HG03095 (cell line): ENCODE results near the gene KREMEN1.

ENCODE experiments used
- ATAC-seq: cut with Tn5 transposase; IDR thresholded peaks from one replicate; pipeline ENCODE4 v1.9.1; 2021; ENCODE audit warnings: moderate library complexity; ENCODE audit not compliant: unreplicated experiment

The KREMEN1 gene

DNA sequence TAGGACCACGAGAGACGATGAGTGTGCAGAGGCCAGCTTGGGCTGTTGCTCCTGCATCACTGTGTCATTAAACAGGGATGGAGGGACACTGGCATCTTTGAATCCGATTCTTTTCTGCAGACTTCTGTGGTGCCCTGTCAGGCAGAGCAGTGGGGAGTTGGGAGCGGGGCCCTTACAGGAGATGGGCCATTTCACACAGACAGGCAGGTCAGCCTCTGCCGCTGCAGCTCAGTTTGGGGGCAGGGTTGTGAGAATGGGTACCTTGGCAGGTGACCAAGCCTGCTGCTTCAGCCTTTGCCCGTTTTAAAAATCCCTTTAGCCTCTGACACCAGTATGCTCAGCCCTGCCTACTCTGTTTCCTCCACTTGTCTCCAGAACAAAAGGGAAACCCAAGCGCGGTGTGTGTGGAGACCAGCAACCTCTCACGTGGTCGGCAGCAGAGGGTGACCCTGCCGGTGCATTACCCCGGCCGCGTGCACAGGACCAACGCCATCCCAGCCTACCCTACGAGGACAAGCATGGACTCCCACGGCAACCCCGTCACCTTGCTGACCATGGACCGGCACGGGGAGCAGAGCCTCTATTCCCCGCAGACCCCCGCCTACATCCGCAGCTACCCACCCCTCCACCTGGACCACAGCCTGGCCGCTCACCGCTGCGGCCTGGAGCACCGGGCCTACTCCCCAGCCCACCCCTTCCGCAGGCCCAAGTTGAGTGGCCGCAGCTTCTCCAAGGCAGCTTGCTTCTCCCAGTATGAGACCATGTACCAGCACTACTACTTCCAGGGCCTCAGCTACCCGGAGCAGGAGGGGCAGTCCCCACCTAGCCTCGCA is 23.8 kb upstream of the KREMEN1 start:
- ATAC-seq: no peak

DNA sequence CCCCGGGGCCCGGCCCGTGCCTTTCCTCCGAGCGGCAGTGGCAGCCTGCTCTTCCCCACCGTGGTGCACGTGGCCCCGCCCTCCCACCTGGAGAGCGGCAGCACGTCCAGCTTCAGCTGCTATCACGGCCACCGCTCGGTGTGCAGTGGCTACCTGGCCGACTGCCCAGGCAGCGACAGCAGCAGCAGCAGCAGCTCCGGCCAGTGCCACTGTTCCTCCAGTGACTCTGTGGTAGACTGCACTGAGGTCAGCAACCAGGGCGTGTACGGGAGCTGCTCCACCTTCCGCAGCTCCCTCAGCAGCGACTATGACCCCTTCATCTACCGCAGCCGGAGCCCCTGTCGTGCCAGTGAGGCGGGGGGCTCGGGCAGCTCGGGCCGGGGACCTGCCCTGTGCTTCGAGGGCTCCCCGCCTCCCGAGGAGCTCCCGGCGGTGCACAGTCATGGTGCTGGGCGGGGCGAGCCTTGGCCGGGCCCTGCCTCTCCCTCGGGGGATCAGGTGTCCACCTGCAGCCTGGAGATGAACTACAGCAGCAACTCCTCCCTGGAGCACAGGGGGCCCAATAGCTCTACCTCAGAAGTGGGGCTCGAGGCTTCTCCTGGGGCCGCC is 23.1 kb upstream of the KREMEN1 start:
- no peak for ATAC-seq

DNA sequence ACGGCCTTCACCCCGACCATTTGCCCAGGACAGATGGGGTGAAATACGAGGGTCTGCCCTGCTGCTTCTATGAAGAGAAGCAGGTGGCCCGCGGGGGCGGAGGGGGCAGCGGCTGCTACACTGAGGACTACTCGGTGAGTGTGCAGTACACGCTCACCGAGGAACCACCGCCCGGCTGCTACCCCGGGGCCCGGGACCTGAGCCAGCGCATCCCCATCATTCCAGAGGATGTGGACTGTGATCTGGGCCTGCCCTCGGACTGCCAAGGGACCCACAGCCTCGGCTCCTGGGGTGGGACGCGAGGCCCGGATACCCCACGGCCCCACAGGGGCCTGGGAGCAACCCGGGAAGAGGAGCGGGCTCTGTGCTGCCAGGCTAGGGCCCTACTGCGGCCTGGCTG is 22.4 kb upstream of the KREMEN1 start:
- ATAC-seq: no peak

DNA sequence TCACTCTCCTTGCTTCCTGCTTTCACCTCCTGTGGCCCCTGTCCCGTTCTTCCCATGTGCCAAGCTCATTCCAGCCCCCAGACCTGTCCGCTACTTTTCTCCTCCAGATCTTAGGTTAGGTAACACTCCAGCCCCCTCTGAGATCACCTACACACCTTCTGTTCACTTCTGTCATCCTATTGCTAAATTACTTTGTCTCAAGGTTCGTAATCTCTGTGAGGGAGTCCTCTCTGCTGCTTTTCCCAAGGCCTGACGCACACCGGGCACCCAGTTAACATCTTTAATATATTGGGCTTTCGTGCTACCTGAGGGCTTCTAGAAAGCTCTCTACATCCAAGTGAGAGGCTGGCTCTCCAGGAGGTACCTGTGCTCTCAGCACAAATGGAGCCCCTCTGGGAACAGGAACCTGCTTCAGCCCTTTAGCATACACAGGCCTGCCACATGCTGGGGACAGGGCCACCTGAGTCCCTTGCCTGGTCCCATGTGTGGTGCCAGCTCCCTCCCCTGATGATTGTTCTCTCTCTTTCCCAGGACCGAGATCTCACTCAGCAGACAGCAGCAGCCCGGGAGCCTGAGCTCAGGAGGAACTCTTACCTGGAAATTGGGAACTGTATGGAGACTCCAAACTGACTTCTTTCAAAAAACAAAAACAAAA is 19.7 kb upstream of the KREMEN1 start:
- ATAC-seq: no peak

DNA sequence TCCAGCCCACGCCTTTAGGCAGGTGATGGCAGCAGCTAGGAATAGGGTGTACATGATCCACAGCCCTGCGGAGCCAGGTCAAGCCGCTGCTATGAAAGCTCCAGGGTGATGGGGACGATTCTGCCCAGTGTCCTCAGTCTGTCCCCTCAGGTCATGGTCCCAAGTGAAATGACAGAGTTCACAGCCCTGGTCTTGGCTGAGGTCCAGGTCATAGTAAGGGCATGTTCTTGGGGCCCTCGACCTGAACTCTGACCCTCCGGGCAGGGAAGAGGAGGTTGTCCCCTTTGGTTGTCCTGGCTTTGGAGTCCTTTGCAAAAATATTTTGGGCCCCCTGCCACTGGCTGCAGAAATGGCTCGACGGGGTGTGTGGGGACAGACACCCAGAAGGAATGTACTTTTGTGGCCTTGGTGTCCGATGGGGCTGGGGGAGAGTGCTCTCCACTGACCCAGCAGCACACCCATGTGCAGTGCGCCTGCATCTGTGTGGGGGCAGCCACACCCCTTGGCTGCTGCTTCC is 18.5 kb upstream of the KREMEN1 start:
- no peak for ATAC-seq

DNA sequence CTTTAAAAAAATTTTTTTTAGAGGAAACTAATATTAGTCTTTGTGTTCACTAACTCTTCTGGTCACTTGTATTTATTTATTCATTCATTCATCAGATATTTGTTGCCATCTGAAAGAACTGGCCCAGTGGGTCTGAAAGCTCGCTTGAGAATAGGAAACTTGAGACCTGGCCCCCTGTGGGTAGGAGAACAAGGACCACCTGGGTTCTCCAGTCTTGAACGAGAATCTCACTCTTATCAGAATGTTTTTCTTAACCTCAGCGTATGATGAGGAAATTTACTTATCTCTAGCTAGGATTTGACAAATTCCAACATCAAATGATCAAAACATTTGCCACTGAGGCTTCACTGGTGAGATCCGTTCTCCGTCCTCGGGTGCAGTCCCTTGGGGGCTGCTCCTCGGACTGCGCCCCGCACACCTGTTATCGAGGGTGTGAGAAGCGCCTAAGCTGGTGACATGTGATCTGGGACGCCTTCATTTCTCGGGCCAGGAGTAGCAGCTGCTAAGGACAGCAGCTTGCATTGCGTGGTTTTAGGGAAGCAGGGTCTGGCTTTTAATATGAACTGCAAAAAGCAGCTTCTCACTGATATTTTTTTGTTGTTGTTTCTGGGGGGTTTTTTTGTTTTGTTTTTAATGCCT is 17.5 kb upstream of the KREMEN1 start:
- no peak for ATAC-seq

DNA sequence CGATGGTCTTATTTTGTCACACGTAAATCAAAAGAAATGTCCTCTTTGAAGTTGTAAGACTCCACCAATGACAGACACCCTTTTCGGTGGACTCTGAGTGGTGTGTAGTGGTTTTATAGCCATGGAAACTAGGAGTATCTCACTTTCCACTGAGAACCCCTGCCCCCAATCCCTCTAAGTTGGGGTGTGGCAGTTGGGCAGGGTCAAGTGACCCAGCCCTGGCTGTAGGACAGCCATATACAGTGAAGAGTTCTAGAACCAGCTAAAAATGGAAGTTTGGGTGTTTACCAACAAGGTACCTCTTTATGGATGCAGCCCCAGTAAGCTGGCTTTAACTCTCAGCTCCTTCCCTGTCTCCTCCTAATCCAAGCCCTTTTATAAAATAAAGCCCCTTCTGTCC is 16.4 kb upstream of the KREMEN1 start:
- no peak for ATAC-seq

DNA sequence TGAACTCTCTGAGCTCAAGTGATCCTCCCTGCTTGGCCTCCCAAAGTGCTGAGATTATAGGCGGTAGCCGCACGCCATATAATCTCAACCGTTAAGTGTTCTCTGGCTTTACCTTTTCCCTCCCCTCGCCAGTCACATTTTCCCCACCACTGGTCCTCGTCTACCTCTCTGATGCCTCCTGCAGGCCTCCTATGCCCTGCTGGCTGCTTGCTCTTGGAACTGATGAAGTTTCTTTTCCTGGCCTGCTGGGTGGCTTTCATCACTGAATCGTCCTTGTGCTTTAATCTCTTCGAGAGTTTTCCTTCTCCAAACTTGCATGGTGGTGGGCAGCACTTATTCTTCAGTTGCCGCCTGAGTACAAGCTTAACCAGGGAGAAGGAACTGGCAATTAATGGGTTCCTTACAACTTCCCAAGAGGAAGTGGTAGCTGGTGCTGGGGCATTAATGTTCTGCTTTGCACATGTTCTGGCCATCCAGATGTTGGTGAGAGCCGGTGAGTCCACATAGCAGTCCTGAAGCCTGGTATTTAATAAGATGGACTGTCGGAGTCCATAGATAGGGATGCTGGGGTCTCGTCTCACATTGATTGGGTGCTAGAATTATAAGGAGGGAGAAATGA is 12.5 kb upstream of the KREMEN1 start:
- ATAC-seq: no peak

DNA sequence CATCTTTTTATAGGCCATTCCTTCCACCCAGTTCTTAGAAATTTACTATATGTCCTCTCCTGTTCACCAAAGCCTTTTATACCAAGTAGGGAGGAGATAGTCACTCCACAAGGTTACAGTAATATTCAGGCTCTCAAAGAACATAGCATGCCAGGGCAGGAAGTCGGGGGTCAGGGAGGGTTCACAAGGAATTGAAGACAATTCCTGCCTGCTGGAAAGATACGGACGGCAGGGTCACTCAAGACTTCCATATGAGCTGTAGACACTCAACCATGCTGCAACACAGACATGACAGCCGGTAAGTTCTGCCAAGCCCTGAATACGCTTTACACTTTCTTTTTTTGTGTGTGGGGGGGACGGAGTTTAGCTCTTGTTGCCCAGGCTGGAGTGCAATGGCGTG is 11.9 kb upstream of the KREMEN1 start:
- no peak for ATAC-seq

DNA sequence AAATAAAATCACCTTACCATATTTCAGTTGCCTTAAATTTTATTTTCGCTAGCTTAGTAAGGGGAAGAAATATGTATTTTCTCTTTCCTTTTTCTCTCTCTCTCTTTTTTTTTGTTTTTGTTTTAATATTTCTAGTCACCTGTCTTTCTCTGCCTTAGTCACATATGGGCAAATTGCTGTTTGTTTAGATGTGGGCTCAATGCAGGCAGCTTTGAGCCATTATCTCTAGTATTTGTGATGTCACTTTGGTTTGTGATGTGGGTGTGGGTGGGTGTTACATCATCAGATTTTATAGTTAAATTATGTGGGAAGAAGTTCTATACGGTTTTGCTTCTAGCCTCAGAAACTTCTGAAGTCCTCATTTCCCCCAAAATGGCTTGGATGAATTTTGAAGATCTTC is 11.1 kb upstream of the KREMEN1 start, which contains the start of gene C22orf31:
Gene C22orf31 (minus strand): TSS at position 59 of the 400 bp plus-strand sequence. CDS start 39 bp downstream, at position 20.
- no peak for ATAC-seq

DNA sequence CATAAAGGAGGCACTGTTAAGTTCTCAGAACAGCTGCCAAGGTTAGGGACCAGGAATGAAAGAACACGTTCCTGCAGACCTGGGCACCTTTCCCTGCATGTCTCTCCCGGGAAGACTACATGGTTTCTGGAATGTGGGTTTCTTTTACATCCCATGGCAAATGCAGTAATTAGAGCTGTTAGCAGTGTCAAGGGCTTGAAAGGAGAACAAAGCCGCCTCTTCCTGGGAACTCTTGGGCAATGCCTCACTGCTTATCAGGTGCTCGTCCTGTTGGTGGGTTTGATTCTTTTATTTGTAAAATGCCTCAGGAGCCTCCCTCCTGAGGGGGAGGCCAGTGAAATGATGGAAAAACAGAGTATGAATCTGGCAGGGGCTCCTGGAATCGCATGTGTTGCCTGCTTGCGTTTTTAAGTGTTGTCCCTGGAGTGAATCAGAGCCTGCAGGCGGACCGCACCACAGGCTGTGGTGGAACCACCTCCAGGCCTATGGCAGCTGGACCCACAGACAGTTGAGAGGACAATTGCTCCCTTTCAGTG is 10.5 kb upstream of the KREMEN1 start:
- no peak for ATAC-seq

DNA sequence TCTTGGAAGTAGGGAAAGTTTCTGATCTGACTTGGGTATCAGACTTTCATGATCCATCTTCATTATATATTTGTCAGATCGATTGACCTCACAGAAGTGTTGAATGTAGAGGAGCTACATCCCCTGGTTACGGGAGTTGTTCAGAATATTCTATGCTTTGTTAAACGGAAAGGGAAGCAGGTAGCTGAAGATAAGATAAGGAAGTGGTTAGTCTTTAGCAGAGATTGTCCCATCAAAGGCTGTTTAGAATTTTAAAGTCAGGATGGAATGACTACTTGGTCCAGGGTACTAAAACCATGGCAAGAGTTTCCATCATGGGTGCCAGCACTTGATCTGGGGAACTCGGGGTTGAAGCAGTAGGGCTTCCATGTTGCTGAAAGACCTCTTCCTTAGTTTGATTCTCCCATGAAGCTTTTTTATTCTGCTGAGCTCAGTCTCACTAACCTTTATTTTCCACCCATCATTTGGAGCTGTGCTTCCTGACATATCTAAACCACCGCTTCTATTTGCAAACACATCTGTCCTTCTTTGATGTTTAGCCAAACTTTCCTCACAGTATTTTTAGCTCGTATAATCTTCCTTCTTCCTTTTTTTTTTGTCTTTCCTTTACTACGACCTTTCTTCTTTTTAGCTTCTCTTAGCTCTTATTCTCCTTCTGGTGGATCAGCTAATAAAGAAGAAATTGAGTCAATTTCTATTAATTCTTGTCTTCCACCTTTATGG is 7.2 kb upstream of the KREMEN1 start:
- ATAC-seq: no peak

DNA sequence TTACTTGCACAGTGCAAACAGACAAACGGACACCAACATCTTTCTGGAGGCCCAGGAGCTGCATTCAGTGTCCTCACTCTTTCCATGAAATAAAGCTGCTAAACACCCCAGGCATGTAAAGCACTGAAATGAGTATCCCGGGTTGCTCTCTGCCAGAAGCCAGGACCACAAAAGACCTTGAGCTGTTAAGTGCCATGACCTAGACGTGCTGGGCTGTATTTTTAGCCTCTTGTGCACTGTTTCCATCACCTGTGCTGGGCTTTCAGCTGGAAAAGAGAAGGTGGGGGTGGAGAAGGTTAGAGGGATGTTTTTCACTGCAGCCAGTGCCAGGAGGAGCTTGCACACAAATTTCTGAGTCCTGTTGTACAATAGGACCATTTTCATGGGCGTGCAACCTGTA is 3.4 kb upstream of the KREMEN1 start:
- no peak for ATAC-seq

DNA sequence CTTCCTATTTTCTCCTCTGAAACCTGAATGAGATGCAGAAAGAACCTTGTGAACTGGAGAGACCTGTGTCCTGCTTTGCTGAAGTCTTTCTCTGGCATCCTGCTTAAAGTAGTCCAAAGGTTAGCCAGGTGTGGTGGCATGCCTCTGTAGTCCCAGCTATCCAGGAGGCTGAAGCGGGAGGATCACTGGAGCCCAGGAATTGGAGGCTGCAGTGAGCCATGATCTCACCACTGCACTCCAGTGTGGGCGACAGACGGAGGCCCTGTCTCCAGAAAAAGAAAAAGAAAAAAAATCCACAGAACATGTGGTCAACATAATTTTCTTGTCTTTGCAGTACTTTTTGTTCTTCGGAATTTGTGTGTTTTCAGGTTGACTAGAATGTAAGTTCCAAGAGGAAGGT is 2.3 kb upstream of the KREMEN1 start:
- no peak for ATAC-seq

DNA sequence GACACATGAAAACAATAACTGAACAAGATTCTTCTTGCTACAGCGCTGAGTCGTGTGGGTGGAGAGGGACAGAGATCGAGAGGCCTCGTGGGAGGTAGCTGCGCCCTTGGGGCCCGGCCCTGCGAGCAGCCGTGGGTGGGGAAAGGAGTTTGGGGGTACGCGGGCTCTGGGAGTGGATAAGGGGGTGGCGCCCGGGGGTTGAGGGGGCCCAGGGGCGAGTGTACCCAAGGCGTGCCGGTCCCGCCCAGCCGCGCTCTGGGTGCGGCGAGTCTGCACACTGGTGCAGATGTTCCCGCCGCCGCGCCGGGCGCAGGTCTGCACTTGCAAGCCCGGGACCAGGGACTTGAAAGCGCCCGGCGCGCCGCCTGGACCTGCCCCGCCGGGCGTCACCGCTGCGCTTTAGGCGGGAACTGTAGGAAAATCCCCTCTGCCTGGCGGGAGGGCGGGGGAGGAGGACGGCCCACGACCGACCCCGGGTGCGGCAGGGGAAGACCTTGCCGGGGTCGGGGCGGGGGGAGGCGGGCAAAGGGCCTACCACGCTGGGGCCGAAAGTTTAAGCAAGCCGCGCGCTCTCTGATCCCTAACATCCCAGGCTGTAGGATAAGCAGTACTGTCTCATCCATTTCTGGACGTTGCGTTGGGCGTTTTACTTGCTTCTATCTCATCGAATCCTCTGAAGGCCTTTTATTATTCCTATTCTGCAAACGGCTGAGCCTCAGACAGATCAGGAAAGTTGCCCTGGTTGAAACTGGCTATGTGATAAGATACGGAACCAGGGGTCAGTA is 1.4 kb upstream of the KREMEN1 start:
- ATAC-seq: no peak

DNA sequence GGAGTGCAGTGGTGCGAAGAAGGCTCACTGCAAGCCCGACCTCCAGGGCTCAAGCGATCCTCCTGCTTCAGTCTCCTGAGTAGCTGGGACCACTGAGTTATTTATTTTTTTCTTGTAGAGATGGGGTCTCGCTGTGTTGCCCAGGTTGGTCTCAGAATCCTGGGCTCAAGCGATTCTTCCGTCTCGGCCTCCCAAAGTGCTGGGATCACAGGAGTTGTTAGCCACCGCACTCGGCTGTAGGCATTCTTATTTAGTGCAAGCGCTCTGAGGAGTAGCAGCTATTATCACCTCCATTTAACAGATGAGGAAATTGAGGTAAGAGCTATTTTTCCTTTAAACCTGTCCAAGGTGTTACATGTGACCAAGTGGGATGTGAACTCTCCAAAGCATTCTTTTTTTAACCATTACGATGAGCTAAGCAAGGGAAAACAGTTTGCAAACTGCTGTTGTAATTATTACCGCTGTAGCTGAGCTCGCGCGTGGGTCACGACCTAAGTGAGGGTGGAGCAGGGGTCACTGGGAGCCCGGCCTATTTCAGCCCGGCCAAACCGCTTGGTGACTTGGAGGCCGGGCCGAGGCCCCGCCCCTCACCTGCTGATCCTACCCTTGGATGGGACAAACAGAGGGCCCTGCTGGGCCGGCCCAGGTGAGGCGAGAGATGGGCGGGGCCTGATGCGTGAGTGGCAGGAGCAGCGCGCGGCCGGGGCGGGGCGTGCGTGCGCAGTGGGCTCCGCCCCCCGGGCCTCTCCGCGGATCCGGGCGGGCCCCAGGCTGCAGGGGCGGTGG is 449 bp upstream of the KREMEN1 start:
- peak; percentile 85 for ATAC-seq

DNA sequence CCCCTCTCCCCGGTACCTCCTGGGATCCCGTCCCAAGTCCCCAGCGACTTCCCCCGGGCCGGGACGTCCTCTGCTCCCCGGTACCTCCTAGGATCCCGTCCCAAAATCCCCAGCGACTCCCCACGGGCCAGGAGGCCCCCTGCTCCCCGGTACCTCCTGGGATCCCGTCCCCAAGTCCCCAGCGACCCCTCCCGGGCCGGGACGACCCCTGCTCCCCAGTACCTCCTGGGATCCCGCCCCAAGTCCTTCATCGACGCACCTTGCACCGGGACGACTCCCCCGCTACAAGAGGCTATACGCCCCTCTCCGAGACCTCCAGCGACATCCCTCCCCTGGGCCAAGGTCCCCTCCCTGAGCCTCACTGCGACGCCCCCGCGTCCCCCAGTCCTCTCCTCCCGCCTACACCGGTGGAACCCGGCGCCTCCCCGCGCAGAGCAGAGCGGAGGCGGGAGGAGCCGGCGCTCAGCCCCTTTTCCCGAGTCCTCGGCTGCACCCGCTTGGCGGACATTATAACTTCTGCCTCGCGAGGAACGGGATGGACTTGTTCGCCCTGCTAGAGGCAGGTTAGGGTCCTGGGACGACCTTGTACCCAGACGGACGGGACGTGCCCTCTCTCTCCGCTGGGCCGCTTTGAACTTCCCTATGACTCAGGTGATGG is 912 bp downstream of the KREMEN1 start:
- no peak for ATAC-seq

DNA sequence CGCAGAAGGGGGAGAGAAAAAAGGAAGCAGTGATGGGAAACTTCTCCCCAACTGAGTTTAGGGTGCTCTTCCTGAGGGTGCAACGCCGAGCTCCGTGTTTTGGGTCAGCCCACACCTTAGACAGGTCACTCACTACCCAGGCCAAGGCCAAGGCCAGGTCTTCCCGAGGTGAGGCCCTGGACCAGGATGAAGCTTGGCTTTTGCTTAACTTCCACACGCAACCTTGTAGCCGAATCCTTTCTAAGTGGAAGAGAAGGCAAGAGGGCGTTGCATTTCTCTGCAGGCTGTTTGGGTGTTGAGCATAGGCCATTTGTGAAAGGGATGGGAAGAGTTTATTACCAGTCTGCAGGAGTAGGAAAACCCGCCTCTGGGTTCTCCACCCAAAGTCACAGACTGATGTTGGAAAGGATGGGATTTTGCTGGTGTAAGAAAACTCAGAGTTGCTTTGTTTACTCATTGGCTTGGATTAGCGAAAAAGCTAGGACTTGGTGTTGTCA is 1.5 kb downstream of the KREMEN1 start:
- ATAC-seq: no peak
